H1 (cell line): ENCODE results near the gene UMODL1.

Experiments
- BRCA1 ChIP-seq: IDR thresholded peaks from 2 replicates; pipeline ENCODE4 v1.6.1; 2012; ENCODE audit warnings: low read depth, low read length, improper control_type of control experiment
- CTCF ChIP-seq, 3 experiments: IDR thresholded peaks; 1 replicate in 2 of 3; 2 replicates in 1 of 3; pipeline versions ENCODE4 v1.5.1 to v1.6.1; 2011; ENCODE audit warnings: low read length in 3 of 3, mild to moderate bottlenecking in 3 of 3, inconsistent platforms in 2 of 3, low read depth in 1 of 3, moderate library complexity in 1 of 3; ENCODE audit not compliant: insufficient read depth in 1 of 3; ENCODE audit errors: control extremely low read depth in 1 of 3
- EP300 ChIP-seq, 2 experiments: IDR thresholded peaks; 1 replicate in 1 of 2; 2 replicates in 1 of 2; pipeline ENCODE4 v1.6.1; 2011 to 2012; ENCODE audit warnings: low read depth in 2 of 2, low read length in 2 of 2, mild to moderate bottlenecking in 2 of 2, borderline replicate concordance in 1 of 2, inconsistent platforms in 1 of 2, moderate library complexity in 1 of 2
- EZH2 ChIP-seq: fragments of 200-600 bp; sonication (generic); IDR thresholded peaks from 2 replicates; pipeline ENCODE4 v1.7.1; 2012; ENCODE audit warnings: low read depth, mild to moderate bottlenecking, moderate library complexity, low read length, inconsistent platforms; ENCODE audit not compliant: severe bottlenecking
- JUND ChIP-seq: IDR thresholded peaks from 2 replicates; pipeline ENCODE4 v1.6.1; 2011; ENCODE audit warnings: mild to moderate bottlenecking, improper control_type of control experiment, low read length
- MAFK ChIP-seq: IDR thresholded peaks from 2 replicates; pipeline ENCODE4 v1.6.1; 2012; ENCODE audit warnings: low read depth, mild to moderate bottlenecking, improper control_type of control experiment, low read length
- POLR2AphosphoS5 ChIP-seq: IDR thresholded peaks from 2 replicates; pipeline ENCODE4 v1.6.1; 2011; ENCODE audit warnings: low read depth, low read length
- RBBP5 ChIP-seq: IDR thresholded peaks from 2 replicates; pipeline ENCODE4 v1.7.1; 2012; ENCODE audit warnings: low read depth, mild to moderate bottlenecking, inconsistent platforms, low read length, moderate library complexity, borderline replicate concordance
- SP1 ChIP-seq: IDR thresholded peaks from 2 replicates; pipeline ENCODE4 v1.6.1; 2011; ENCODE audit warnings: low read depth, low read length
- YY1 ChIP-seq: IDR thresholded peaks from 2 replicates; pipeline ENCODE4 v1.6.1; 2011; ENCODE audit warnings: low read depth, mild to moderate bottlenecking, low read length

GRCh38 chr21:42095581-42095980 lies 24.5 kb downstream of the UMODL1 start:
- TF ChIP-seq RBBP5: no peak
- no peak for TF ChIP-seq JUND
- no peak for TF ChIP-seq CTCF (IDR thresholded peaks at IDR 0.05; ENCODE audit: control extremely low read depth in 1 of 3, insufficient read depth in 1 of 3, low read depth in 1 of 3, low read length in 3 of 3)
- no peak for TF ChIP-seq BRCA1
- TF ChIP-seq YY1: no peak
- TF ChIP-seq POLR2AphosphoS5: no peak
- no peak for TF ChIP-seq SP1
- TF ChIP-seq EZH2: no peak
- no peak for TF ChIP-seq EP300 (IDR thresholded peaks at IDR 0.05; ENCODE audit: borderline replicate concordance in 1 of 2, low read depth in 2 of 2, low read length in 2 of 2)
- TF ChIP-seq MAFK: no peak
